K562 (cell line): ENCODE data around the gene TFPI2. TPM values are rescaled to one million over a fixed set of nuclear protein-coding genes. Genes with fewer than 3 reads are reported as not detected.

ENCODE experiments used
- ATAC-seq: fragments of 200-7000 bp; cut with Tn5 transposase; 3 replicates; pipeline ENCODE4 v1.9.1; 2020; ENCODE audit warnings: moderate library complexity
- BruUV-seq: library from RNA; stranded (reverse); fragments of 400-500 nt; replicated peaks from 2 replicates; lab custom pipeline; 2021; lab: Mats Ljungman, UMichigan
- CTCF ChIA-PET: fragments of 300-600 bp; formaldehyde crosslinking; extraction: SDS; loops from one replicate; lab custom pipeline; 2021; ENCODE audit warnings: low intra/inter-chr PET ratio; lab: Yijun Ruan, JAX
- POLR2A ChIA-PET: fragments of 300-600, 350-650 bp; sonication (Branson Sonifier 250); formaldehyde crosslinking; extraction: SDS; loops from one replicate; lab custom pipeline; 2021; ENCODE audit warnings: antibody characterized with exemption, inconsistent platforms; lab: Yijun Ruan, JAX
- DNase-seq, 4 experiments: peaks; one replicate each; pipeline versions ENCODE4 v3.0.0 to v3.0.0-alpha.2; 2011 to 2018; ENCODE audit warnings: low spot score in 3 of 4, mixed read lengths in 3 of 4; ENCODE audit errors: extremely low read depth in 1 of 4
- FAIRE-seq: peaks from 2 replicates; lab custom pipeline; 2011; peaks lifted over from hg19 to GRCh38; lab: Jason Lieb, UNC
- H2AFZ ChIP-seq: 2 replicates; pipeline ENCODE4 v1.6.0; 2011; ENCODE audit warnings: low read depth, low read length, control low read depth, inconsistent platforms
- H3K27ac ChIP-seq: fragments of 200-600 bp; 3 replicates; pipeline ENCODE4 v1.8.0; 2011; ENCODE audit warnings: low read depth, mild to moderate bottlenecking, control low read depth, inconsistent platforms, low read length, moderate library complexity, mixed read lengths; ENCODE audit errors: extremely low read depth
- H3K27me3 ChIP-seq, 2 experiments: fragments of 300-600 bp in 1 of 2; 2 replicates in 1 of 2; 3 replicates in 1 of 2; pipeline versions ENCODE4 v1.6.0 to v1.8.0; 2011; ENCODE audit warnings: inconsistent platforms in 2 of 2, low read length in 2 of 2, mild to moderate bottlenecking in 1 of 2, mixed read lengths in 1 of 2, moderate library complexity in 1 of 2; ENCODE audit not compliant: control insufficient read depth in 2 of 2, insufficient read depth in 2 of 2
- H3K36me3 ChIP-seq: fragments of 300-600 bp; 3 replicates; pipeline ENCODE4 v1.8.0; 2011; ENCODE audit warnings: mild to moderate bottlenecking, low read length, inconsistent platforms; ENCODE audit not compliant: control insufficient read depth, insufficient read depth
- H3K4me1 ChIP-seq, 2 experiments: fragments of 200-600 bp in 1 of 2; replicated peaks in 1 of 2; 2 replicates in 1 of 2; 3 replicates in 1 of 2; pipeline versions ENCODE4 v1.5.1 to v1.8.0; 2011; ENCODE audit warnings: inconsistent platforms in 2 of 2, low read length in 2 of 2, mild to moderate bottlenecking in 1 of 2, mixed read lengths in 1 of 2, moderate library complexity in 1 of 2; ENCODE audit not compliant: control insufficient read depth in 2 of 2, insufficient read depth in 2 of 2
- H3K4me2 ChIP-seq: 2 replicates; pipeline ENCODE4 v1.6.1; 2011; ENCODE audit warnings: low read length, control low read depth, inconsistent platforms, mixed read lengths; ENCODE audit not compliant: insufficient read depth
- H3K4me3 ChIP-seq: fragments of 200-600 bp; sonication (generic), shearing (Covaris generic); 2 replicates; pipeline ENCODE4 v1.5.1; 2016; ENCODE audit warnings: control low read depth, inconsistent platforms
- H3K79me2 ChIP-seq: fragments of 200-600 bp; 3 replicates; pipeline ENCODE4 v1.8.0; 2011; ENCODE audit warnings: low read length, inconsistent platforms; ENCODE audit not compliant: control insufficient read depth, insufficient read depth
- H3K9ac ChIP-seq, 2 experiments: 2 replicates each; pipeline versions ENCODE4 v1.6.0 to v1.6.1; 2011; ENCODE audit warnings: low read depth in 2 of 2, low read length in 2 of 2, control low read depth in 1 of 2, inconsistent platforms in 1 of 2, mild to moderate bottlenecking in 1 of 2, mixed read lengths in 1 of 2; ENCODE audit not compliant: insufficient read depth in 1 of 2
- H3K9me1 ChIP-seq: one replicate; pipeline ENCODE4 v1.6.0; 2011; ENCODE audit warnings: inconsistent platforms, mild to moderate bottlenecking, low read length, moderate library complexity; ENCODE audit not compliant: control insufficient read depth, insufficient read depth
- H3K9me3 ChIP-seq: replicated peaks from 2 replicates; pipeline ENCODE4 v1.5.1; 2011; ENCODE audit warnings: low read depth, low read length, inconsistent platforms; ENCODE audit not compliant: control insufficient read depth, insufficient read depth
- H4K20me1 ChIP-seq: replicated peaks from 2 replicates; pipeline ENCODE4 v1.6.1; 2011; ENCODE audit warnings: low read length, inconsistent platforms, mixed read lengths; ENCODE audit not compliant: control insufficient read depth, insufficient read depth
- CHD2 ChIP-seq: IDR thresholded peaks from 2 replicates; pipeline ENCODE4 v1.6.1; 2011; ENCODE audit warnings: low read depth, low read length
- CREM ChIP-seq: IDR thresholded peaks from 2 replicates; pipeline ENCODE4 v1.6.1; 2014; ENCODE audit warnings: antibody characterized with exemption, low read depth
- FOXJ2 ChIP-seq: fragments of 200-800 bp; sonication (Bioruptor generic); IDR thresholded peaks from 2 replicates; pipeline ENCODE4 v1.6.1; 2016; ENCODE audit warnings: missing genetic modification characterization, missing compliant biosample characterization
- IFI16 ChIP-seq: fragments of 250-450 bp; sonication (Bioruptor Pico); IDR thresholded peaks from 2 replicates; pipeline ENCODE4 v2.1.2; 2022; ENCODE audit warnings: mild to moderate bottlenecking, inconsistent platforms
- RBM14 ChIP-seq: fragments of 200-400 bp; formaldehyde crosslinking; IDR thresholded peaks from 2 replicates; pipeline ENCODE4 v1.6.1; 2018; ENCODE audit warnings: low read depth, mild to moderate bottlenecking, low read length, moderate library complexity, borderline replicate concordance; ENCODE audit not compliant: insufficient read depth
- ZFP91 ChIP-seq: sonication (generic); formaldehyde crosslinking; IDR thresholded peaks from 2 replicates; pipeline ENCODE4 v1.8.0; 2022; ENCODE audit warnings: mild to moderate bottlenecking, missing genetic modification reagents
- ZNF586 ChIP-seq: fragments of 450-650 bp; formaldehyde crosslinking; conservative IDR thresholded peaks from 2 replicates; pipeline ENCODE4 v1.4.0; 2020; ENCODE audit warnings: mild to moderate bottlenecking, moderate library complexity
- WGBS: fragments of 100-300 bp; shearing (Covaris generic); methylation state at CpG from one replicate; pipeline ENCODE4 v1.1.6; 2016; ENCODE audit warnings: low coverage, mixed read lengths; ENCODE audit not compliant: insufficient coverage; ENCODE audit errors: missing lambda C conversion rate; 5-methylcytosine and 5-hydroxymethylcytosine counted together
- in situ Hi-C: fragments of 300-500 bp; cut with MboI; formaldehyde crosslinking; loops from 4 replicates; pipeline ENCODE4 v1.15.0; 2018; ENCODE audit warnings: inconsistent platforms, mixed read lengths
- intact Hi-C: fragments of 100-400 bp; cut with micrococcal nuclease; formaldehyde crosslinking; loops from 2 replicates; pipeline ENCODE4 v1.14.2; 2022
- polyA plus RNA-seq, 8 experiments: library from polyadenylated mRNA; depleted of rRNA in 4 of 8; stranded (reverse) in 5 of 8; unstranded in 3 of 8; fragments of >200 nt; fragmentation: Nextera tagmentation in 2 of 8; fragmentation: Illumina TruSeq in 1 of 8; extraction: Ambion mirVana in 2 of 8; extraction: Trizol in 1 of 8; gene quantifications; 2 replicates each; pipeline versions ENCODE4 v1.2.1 to v1.2.3, GENCODE V29; 2011 to 2014; ENCODE audit warnings: inconsistent platforms in 1 of 8, missing spikeins in 1 of 8
- total RNA-seq, 7 experiments: library from RNA; depleted of rRNA in 6 of 7; stranded (reverse); fragments of >200 nt in 6 of 7; fragmentation: Illumina TruSeq in 2 of 7; extraction: Trizol in 2 of 7; gene quantifications; 2 replicates each; pipeline versions ENCODE4 v1.2.1 to v1.2.3, GENCODE V29; 2011 to 2021; ENCODE audit warnings: low replicate concordance in 1 of 7
- TF ChIP-seq, protein P1 (sequence below): sonication (generic); formaldehyde crosslinking; IDR thresholded peaks from 2 replicates; pipeline ENCODE4 v1.4.0; 2020; ENCODE audit warnings: mild to moderate bottlenecking, missing genetic modification reagents
- TF ChIP-seq, protein P2 (sequence below): fragments of 450-650 bp; formaldehyde crosslinking; IDR thresholded peaks from 2 replicates; pipeline ENCODE4 v1.4.0; 2020; ENCODE audit warnings: mild to moderate bottlenecking, moderate library complexity

The TFPI2 gene
- total and polyA plus RNA-seq, 9 of the 15 experiments (the other 6 are each of a cell fraction or from before 2014, with no cell fraction given): 0.07 to 0.25 (median 0.11) TPM; not detected in 4

DNA sequence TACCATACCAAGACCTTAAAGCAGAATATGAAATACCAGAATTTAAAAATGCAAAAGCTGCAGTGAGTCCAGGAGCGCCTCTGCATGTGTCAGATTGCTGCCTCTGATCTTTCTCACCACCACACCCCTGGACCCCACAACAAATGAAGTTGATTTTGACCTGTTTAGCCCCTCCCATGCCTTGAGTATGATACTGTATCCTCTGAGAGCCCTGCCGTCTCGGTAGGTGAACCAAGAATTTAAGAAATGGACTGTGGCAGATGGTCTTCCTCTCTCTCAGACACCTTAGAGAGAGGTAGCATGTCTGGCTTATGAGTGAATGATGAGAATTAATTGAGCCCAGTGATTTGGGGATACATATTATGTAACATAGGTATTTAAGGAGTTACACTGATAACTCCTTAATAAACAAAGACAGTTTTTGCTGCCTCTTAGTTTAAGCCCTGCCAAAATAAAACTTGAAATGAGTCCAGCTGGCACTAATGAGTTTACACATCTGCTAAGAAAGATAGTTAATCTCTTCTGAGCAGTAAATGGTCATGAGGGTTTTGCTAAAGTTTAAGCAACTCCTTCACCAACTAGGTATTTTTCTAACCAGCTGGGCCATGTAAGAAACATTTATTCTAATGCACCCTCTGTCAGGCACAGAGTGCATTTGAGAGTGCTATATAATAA, 4.5 kb upstream of the TFPI2 start:
- Histone ChIP-seq H3K27me3 (peaks cover 9% of the 10 kb centered on the region in 2 experiments), H4K20me1 (no peaks in the 10 kb centered on the region), H3K9me3 (no peaks in the 10 kb centered on the region), H3K4me2 (no peak overlapping the region), H2AFZ (no peak overlapping the region), H3K9ac (no peak overlapping the region), H3K79me2 (no peaks in the 10 kb centered on the region), H3K27ac (no peak overlapping the region), H3K4me3 (no peak overlapping the region), H3K9me1 (no peaks in the 10 kb centered on the region), H3K4me1 (peaks cover 0 to 8% of the 10 kb centered on the region in 2 experiments; a peak in 1 of 5 replicates), H3K36me3 (no peaks in the 10 kb centered on the region)
- WGBS: 0% methylated on average over 3 of the region's 3 CpGs
- ChIA-PET CTCF (interaction anchor here (0.6 kb wide), 1 partner anchor 23 kb away, joined by 5 read pairs; no protein-coding TSS in a partner anchor), POLR2A (no interaction called here)
- TF ChIP-seq FOXJ2 (tag) (peak; percentile 73), CHD2 (no peak)
- ATAC-seq (no peak), DNase-seq (no peak), FAIRE-seq (no peak)
- BruUV-seq: no TSS peak
- in situ Hi-C loops (no loop called here), intact Hi-C loops (loop anchor here (10.0 kb wide), 1 partner anchor 270 kb away; no protein-coding TSS in a partner anchor)

DNA sequence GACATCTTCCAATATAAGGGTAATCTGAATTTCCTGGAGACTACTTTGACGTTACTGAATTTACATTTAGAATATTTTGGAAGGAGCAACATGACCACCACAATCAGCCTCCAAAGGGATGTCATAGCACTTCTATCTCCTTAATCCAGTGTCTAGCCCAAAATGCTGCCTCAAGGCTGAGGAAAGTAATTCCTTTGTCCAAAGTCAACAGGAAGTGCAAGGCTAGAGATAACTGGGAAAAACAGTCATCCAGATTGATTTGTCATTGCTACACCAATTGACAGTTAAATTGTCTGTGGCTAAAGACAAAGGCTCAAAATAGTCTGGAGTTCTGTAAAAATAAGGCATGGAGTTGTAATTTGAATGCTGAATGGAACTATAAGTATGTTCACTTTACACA, 3.9 kb upstream of the TFPI2 start:
- Histone ChIP-seq H3K9me1 (no peaks in the 10 kb centered on the region), H3K4me1 (peaks cover 0 to 10% of the 10 kb centered on the region in 2 experiments; a peak in 1 of 5 replicates), H3K9me3 (no peaks in the 10 kb centered on the region), H3K27me3 (peaks cover 14 to 15% of the 10 kb centered on the region in 2 experiments), H3K36me3 (no peaks in the 10 kb centered on the region), H3K79me2 (no peaks in the 10 kb centered on the region), H4K20me1 (no peaks in the 10 kb centered on the region), H3K4me2 (no peak overlapping the region), H3K27ac (no peak overlapping the region), H2AFZ (no peak overlapping the region), H3K9ac (no peak overlapping the region), H3K4me3 (no peak overlapping the region)
- CTCF ChIA-PET: no interaction called here
- WGBS: 0% methylated on average over 1 of the region's 1 CpG
- FAIRE-seq (peak; percentile 11), DNase-seq (no peak), ATAC-seq (no peak)
- in situ Hi-C loops (no loop called here), intact Hi-C loops (loop anchor here (10.0 kb wide), 1 partner anchor 270 kb away; no protein-coding TSS in a partner anchor)
- POLR2A ChIA-PET: interaction anchor here (0.6 kb wide), 1 partner anchor 1570 kb away, joined by 3 read pairs; no protein-coding TSS in a partner anchor
- no TSS peak for BruUV-seq
- TF ChIP-seq, protein P1, sequence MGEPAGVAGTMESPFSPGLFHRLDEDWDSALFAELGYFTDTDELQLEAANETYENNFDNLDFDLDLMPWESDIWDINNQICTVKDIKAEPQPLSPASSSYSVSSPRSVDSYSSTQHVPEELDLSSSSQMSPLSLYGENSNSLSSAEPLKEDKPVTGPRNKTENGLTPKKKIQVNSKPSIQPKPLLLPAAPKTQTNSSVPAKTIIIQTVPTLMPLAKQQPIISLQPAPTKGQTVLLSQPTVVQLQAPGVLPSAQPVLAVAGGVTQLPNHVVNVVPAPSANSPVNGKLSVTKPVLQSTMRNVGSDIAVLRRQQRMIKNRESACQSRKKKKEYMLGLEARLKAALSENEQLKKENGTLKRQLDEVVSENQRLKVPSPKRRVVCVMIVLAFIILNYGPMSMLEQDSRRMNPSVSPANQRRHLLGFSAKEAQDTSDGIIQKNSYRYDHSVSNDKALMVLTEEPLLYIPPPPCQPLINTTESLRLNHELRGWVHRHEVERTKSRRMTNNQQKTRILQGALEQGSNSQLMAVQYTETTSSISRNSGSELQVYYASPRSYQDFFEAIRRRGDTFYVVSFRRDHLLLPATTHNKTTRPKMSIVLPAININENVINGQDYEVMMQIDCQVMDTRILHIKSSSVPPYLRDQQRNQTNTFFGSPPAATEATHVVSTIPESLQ (CRISPR knock-in tag): no peak
- TF ChIP-seq CREM (no peak), IFI16 (CRISPR knock-in tag) (no peak), ZFP91 (CRISPR knock-in tag) (no peak), RBM14 (no peak), ZNF586 (CRISPR knock-in tag) (no peak)
- TF ChIP-seq, protein P2, sequence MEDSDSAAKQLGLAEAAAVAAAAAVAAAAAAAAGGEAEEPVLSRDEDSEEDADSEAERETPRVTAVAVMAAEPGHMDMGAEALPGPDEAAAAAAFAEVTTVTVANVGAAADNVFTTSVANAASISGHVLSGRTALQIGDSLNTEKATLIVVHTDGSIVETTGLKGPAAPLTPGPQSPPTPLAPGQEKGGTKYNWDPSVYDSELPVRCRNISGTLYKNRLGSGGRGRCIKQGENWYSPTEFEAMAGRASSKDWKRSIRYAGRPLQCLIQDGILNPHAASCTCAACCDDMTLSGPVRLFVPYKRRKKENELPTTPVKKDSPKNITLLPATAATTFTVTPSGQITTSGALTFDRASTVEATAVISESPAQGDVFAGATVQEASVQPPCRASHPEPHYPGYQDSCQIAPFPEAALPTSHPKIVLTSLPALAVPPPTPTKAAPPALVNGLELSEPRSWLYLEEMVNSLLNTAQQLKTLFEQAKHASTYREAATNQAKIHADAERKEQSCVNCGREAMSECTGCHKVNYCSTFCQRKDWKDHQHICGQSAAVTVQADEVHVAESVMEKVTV (CRISPR knock-in tag): no peak
